AG04449 (cell line): ENCODE data around the gene LUC7L.
"Not testable (repeated sequence)": the region's sequence is repeated elsewhere in the genome, so short reads cannot be mapped to it uniquely, and the experiment has no call there.

Experiments used
- CTCF ChIA-PET: fragments of 350-600 bp; formaldehyde crosslinking; extraction: SDS; loops from one replicate; lab custom pipeline; 2021; ENCODE audit warnings: antibody characterized with exemption; lab: Yijun Ruan, JAX
- POLR2A ChIA-PET: fragments of 400-600, 350-600 bp; formaldehyde crosslinking; extraction: SDS; loops from one replicate; lab custom pipeline; 2020; ENCODE audit warnings: antibody characterized with exemption, inconsistent platforms; lab: Yijun Ruan, JAX
- DNase-seq: peaks from one replicate; pipeline ENCODE4 v3.0.0-alpha.2; 2010; ENCODE audit warnings: low read depth, low spot score
- H3K4me3 ChIP-seq: 2 replicates; pipeline ENCODE4 v1.5.1; 2011; ENCODE audit warnings: low read depth, mild to moderate bottlenecking, control low read depth, low read length
- CTCF ChIP-seq: IDR thresholded peaks from one replicate; pipeline ENCODE4 v1.5.1; 2011; ENCODE audit warnings: mild to moderate bottlenecking, moderate library complexity, low read length, control low read depth, inconsistent platforms; ENCODE audit not compliant: insufficient read depth; ENCODE audit errors: missing control alignments

Gene LUC7L

GRCh38 chr16:273547-274421, 44.5 kb upstream of the LUC7L start:
- ChIA-PET POLR2A (no interaction called here), CTCF (no interaction called here)
- TF ChIP-seq CTCF: no peak
- DNase-seq: no peak
- no peak overlapping the region for H3K4me3 ChIP-seq

GRCh38 chr16:272633-273546, 43.6 kb upstream of the LUC7L start:
- TF ChIP-seq CTCF: no peak

GRCh38 chr16:270381-271255, 41.4 kb upstream of the LUC7L start:
- DNase-seq: no peak
- CTCF ChIA-PET: no interaction called here

More at GRCh38 chr16:272633-273546, 43.6 kb upstream of the LUC7L start:
- ChIA-PET CTCF (no interaction called here), POLR2A (no interaction called here)
- H3K4me3 ChIP-seq: no peak overlapping the region
- no peak for DNase-seq

GRCh38 chr16:269061-269796, 40.0 kb upstream of the LUC7L start:
- CTCF ChIA-PET: no interaction called here
- TF ChIP-seq CTCF: no peak
- H3K4me3 ChIP-seq: no peak overlapping the region
- POLR2A ChIA-PET: no interaction called here
- no peak for DNase-seq

More at GRCh38 chr16:270381-271255, 41.4 kb upstream of the LUC7L start:
- H3K4me3 ChIP-seq: no peak overlapping the region
- no peak for TF ChIP-seq CTCF
- POLR2A ChIA-PET: no interaction called here

GRCh38 chr16:268141-269053, 39.1 kb upstream of the LUC7L start:
- POLR2A ChIA-PET: no interaction called here
- DNase-seq: no peak
- CTCF ChIA-PET: no interaction called here
- H3K4me3 ChIP-seq: no peak overlapping the region
- no peak for TF ChIP-seq CTCF

- H3K4me3 ChIP-seq, DNase-seq, POLR2A ChIA-PET, CTCF ChIA-PET: not testable (repeated sequence)
These were observed 38.3 kb upstream of the LUC7L start for GRCh38 chr16:267562-267961.
